ENCODE measurements around the gene FAM217B. TPM values are rescaled to one million over a fixed set of nuclear protein-coding genes. Genes with fewer than 3 reads are reported as not detected.
A peak's percentile ranks its signal among the peaks of the same experiment; 100 is the strongest.
"Not testable (repeated sequence)": the region's sequence is repeated elsewhere in the genome, so short reads cannot be mapped to it uniquely, and the experiment has no call there.

Gene FAM217B
- total RNA-seq, 6 donors from 2014 or later: 7.1 to 21.3 (median 13.0) TPM

DNA sequence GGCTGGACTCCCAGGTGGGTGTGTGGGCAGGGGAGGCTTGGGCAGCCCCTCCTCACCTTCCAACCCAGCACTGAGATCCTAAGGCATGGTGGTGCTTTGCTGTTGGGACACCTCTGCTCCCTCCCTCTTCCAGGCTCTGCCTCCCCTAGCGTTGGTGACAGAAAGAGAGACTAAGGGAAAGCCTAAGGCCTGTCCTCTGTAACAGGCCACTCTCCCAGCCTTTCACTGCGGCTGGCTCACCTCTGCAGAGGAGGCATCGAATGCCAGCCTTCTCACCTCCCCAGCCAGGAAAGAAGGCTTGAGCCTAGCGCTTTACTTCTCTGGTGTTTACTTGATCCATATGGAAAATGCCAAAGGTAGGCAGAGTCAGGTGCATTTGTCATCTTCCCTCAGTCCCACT, 14.5 kb downstream of the FAM217B start:
- ATAC-seq (ENCODE audit: low FRiP score in 2 of 2) (no peak), DNase-seq (no peak)
- H3K4me1 ChIP-seq: no peaks in the 10 kb centered on the region
- no peaks in the 10 kb centered on the region for H3K27me3 ChIP-seq
- no peak overlapping the region for H3K27ac ChIP-seq
- peaks cover 0 to 15% (median 2%) of the 10 kb centered on the region in 4 donors for H3K36me3 ChIP-seq
- TF ChIP-seq, protein P1, sequence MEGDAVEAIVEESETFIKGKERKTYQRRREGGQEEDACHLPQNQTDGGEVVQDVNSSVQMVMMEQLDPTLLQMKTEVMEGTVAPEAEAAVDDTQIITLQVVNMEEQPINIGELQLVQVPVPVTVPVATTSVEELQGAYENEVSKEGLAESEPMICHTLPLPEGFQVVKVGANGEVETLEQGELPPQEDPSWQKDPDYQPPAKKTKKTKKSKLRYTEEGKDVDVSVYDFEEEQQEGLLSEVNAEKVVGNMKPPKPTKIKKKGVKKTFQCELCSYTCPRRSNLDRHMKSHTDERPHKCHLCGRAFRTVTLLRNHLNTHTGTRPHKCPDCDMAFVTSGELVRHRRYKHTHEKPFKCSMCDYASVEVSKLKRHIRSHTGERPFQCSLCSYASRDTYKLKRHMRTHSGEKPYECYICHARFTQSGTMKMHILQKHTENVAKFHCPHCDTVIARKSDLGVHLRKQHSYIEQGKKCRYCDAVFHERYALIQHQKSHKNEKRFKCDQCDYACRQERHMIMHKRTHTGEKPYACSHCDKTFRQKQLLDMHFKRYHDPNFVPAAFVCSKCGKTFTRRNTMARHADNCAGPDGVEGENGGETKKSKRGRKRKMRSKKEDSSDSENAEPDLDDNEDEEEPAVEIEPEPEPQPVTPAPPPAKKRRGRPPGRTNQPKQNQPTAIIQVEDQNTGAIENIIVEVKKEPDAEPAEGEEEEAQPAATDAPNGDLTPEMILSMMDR (IDR thresholded peaks at IDR 0.05): no peak
- TF ChIP-seq EP300 (IDR thresholded peaks at IDR 0.05): no peak
- no peak for TF ChIP-seq POLR2A (IDR thresholded peaks at IDR 0.05)
- no peak for TF ChIP-seq POLR2AphosphoS5 (IDR thresholded peaks at IDR 0.05)
- no peak overlapping the region for H3K4me3 ChIP-seq
- no peaks in the 10 kb centered on the region for H3K9me3 ChIP-seq
- 85 to 100% methylated on average over 4 of the region's 4 CpGs for WGBS, 2 donors

DNA sequence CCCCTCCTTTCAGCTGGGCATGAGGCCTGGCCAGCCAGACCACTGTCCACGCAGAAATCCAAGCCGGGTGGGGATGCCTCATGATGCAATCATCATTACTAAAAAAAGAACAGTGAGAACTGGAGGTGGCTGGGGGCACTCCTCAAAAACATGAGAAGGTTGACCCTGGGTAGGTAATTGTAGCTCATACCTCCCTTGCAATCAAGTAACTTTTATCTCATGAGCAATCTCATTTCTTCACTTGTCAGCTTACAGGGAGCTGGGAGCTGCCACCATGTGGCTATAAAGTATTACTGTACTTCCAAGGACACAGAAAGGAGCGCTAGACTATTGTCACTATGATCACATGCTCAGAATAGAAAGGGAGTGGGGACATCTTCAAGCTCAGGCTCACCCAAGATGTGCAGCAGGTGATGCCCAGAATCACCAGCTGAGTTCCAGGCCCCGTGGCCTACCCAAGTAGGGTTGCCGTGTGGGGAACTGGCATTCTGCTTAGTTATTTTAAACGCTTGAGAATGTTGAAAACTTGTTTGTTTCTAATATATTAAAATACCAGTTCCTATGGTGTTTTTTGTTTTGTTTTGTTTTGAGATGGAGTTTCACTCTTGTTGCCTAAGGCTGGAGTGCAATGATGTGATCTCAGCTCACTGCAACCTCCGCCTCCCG, 15.1 kb downstream of the FAM217B start:
- Histone ChIP-seq H3K36me3 (peaks cover 0 to 10% (median 2%) of the 10 kb centered on the region in 4 donors), H3K4me1 (no peaks in the 10 kb centered on the region), H3K27ac (no peak overlapping the region), H3K4me3 (no peak overlapping the region), H3K9me3 (no peaks in the 10 kb centered on the region), H3K27me3 (no peaks in the 10 kb centered on the region)
- ATAC-seq (ENCODE audit: low FRiP score in 2 of 2): peak in 1 of 2 donors; percentile 46
- WGBS, 2 donors: 82 to 85% methylated on average over 8 of the region's 8 CpGs
- no peak for DNase-seq
- no peak for TF ChIP-seq EP300 (IDR thresholded peaks at IDR 0.05)
- no peak for TF ChIP-seq POLR2A (IDR thresholded peaks at IDR 0.05)
- TF ChIP-seq, protein P1 (IDR thresholded peaks at IDR 0.05): peak in 4 of 6 experiments; percentile 6 to 32 (median 26)
- no peak for TF ChIP-seq POLR2AphosphoS5 (IDR thresholded peaks at IDR 0.05)

DNA sequence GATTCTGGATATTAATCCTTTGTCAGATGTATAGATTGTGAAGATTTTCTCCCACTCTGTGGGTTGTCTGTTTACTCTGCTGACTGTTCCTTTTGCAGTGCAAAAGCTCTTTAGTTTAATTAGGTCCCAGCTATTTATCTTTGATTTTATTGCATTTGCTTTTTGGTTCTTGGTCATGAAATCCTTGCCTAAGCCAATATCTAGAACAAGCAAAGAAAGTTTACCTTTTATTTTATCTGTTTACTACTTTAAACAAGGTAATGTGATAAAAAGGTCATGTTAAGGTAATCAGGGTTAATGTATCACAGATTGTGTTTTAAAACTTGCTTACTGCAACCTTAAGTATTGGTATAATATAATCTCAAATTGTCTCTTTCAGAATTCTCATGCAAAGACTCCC, 17.4 kb downstream of the FAM217B start:
- H3K4me3 ChIP-seq; H3K9me3 ChIP-seq; H3K27me3 ChIP-seq; DNase-seq; H3K4me1 ChIP-seq; H3K36me3 ChIP-seq; H3K27ac ChIP-seq; ATAC-seq (ENCODE audit: low FRiP score in 2 of 2): not testable (repeated sequence)

DNA sequence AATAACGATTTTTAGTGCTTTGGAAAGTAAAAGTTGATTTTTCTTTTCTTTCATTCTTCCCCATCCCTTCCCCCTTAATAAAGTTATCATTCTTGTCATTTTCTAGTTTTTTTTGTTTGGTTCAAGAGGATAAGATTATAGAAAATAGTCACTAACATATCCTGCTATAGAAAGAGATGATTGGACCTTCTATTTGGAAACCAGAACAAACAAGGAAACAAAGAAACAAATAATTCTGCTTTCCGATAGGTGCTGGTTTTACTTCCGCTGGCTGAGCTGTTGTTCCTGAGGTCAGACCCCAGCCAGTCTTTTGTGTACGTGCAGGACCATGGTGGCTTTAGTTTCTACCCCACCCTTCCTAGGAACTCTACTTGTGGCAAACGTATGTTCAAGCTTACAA, 17.9 kb downstream of the FAM217B start, which contains the start of gene CDH26:
TSS of gene CDH26 (plus strand) at position 301 of the 400 bp plus-strand sequence. CDS start 304 bp downstream, outside the sequence.
- DNase-seq (no peak), ATAC-seq (ENCODE audit: low FRiP score in 2 of 2) (no peak)
- Histone ChIP-seq H3K36me3 (peaks cover 0 to 4% (median 1%) of the 10 kb centered on the region in 4 donors), H3K9me3 (no peaks in the 10 kb centered on the region), H3K27me3 (no peaks in the 10 kb centered on the region), H3K4me3 (no peak within 1 kb of the TSS), H3K27ac (no peak within 1 kb of the TSS), H3K4me1 (no peaks in the 10 kb centered on the region)
- no peak for TF ChIP-seq POLR2A (IDR thresholded peaks at IDR 0.05)
- TF ChIP-seq EP300 (IDR thresholded peaks at IDR 0.05): no peak
- TF ChIP-seq POLR2AphosphoS5 (IDR thresholded peaks at IDR 0.05): no peak
- TF ChIP-seq, protein P1 (IDR thresholded peaks at IDR 0.05): no peak
- WGBS, 2 donors: 80 to 90% methylated on average over 5 of the region's 5 CpGs

DNA sequence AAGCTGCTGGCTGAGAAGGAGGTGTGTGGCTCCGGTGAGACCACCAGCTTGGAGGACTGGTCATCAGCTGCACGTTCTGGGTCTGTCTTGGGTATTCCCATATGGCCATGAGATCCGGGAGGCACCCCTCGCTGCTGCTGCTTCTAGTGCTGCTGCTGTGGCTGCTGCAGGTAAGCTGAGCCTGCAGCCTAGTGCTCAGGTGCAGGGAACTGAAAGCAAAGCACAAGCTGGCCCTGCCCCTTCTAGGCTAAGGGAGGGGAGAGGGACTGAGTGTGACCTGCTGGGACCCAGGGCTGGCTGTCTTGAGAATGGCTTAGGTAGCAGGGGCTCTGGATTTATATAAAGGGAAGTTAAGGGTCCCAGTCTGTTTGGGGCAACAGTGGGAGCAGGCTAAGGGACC, 18.4 kb downstream of the FAM217B start:
- no peak overlapping the region for H3K27ac ChIP-seq
- no peaks in the 10 kb centered on the region for H3K27me3 ChIP-seq
- H3K9me3 ChIP-seq: no peaks in the 10 kb centered on the region
- 81 to 98% methylated on average over 2 to 4 of the region's 4 CpGs for WGBS, 2 donors
- ATAC-seq (ENCODE audit: low FRiP score in 2 of 2): no peak
- DNase-seq: no peak
- H3K4me3 ChIP-seq: no peak overlapping the region
- TF ChIP-seq POLR2AphosphoS5 (IDR thresholded peaks at IDR 0.05) (no peak), EP300 (IDR thresholded peaks at IDR 0.05) (no peak), POLR2A (IDR thresholded peaks at IDR 0.05) (peak in 1 of 4 donors; percentile 11)
- H3K4me1 ChIP-seq: no peaks in the 10 kb centered on the region
- H3K36me3 ChIP-seq: peaks cover 0 to 4% (median 1%) of the 10 kb centered on the region in 4 donors

DNA sequence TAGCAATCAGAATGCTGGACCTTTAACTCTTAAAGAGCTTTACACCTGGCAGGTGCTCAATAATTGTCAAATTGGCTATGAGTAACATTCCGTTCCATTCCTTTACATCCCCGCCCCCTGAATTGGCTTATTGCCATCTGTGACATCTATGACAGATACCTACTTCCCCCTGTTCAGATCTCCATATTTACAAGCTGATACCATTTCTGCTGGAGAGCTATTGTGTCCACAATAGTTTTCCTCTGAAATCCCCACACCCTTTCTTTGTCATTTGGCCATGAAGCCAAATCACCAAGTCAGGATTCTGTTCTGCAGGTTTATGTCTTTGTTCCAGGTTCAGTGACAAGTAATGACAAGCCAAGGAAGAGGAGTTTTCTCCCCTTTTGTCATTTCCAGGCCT, 21.2 kb downstream of the FAM217B start:
- no peaks in the 10 kb centered on the region for H3K9me3 ChIP-seq
- WGBS, 2 donors: 58 to 62% methylated on average over 2 of the region's 2 CpGs
- H3K36me3 ChIP-seq: peaks cover 0 to 4% (median 1%) of the 10 kb centered on the region in 4 donors
- H3K27ac ChIP-seq: no peak overlapping the region
- H3K4me3 ChIP-seq: no peak overlapping the region
- DNase-seq (no peak), ATAC-seq (ENCODE audit: low FRiP score in 2 of 2) (no peak)
- H3K4me1 ChIP-seq: no peaks in the 10 kb centered on the region
- TF ChIP-seq EP300 (IDR thresholded peaks at IDR 0.05) (no peak), POLR2A (IDR thresholded peaks at IDR 0.05) (no peak), POLR2AphosphoS5 (IDR thresholded peaks at IDR 0.05) (no peak)
- TF ChIP-seq, protein P1 (IDR thresholded peaks at IDR 0.05): no peak
- H3K27me3 ChIP-seq: no peaks in the 10 kb centered on the region
